Left hindlimb (tissue), 1 donor: ENCODE results near the gene GLB1L3.

Source experiments
- DNase-seq: peaks from one replicate; pipeline ENCODE4 v3.0.0-alpha.2; 2018

Gene GLB1L3

GRCh38 chr11:134365011-134365925 lies 89.1 kb downstream of the GLB1L3 start:
- no peak for DNase-seq

- DNase-seq: no peak
These were observed 90.1 kb downstream of the GLB1L3 start for GRCh38 chr11:134366254-134366653.

- DNase-seq: no peak
These were observed 91.6 kb downstream of the GLB1L3 start for GRCh38 chr11:134367781-134368180.
